GM19328 (cell line): ENCODE data around the gene XRCC5.
"Not testable (repeated sequence)": the region's sequence is repeated elsewhere in the genome, so short reads cannot be mapped to it uniquely, and the experiment has no call there.

ENCODE experiments used
- ATAC-seq: cut with Tn5 transposase; IDR thresholded peaks from one replicate; pipeline ENCODE4 v1.9.1; 2021; ENCODE audit warnings: mild to moderate bottlenecking, moderate library complexity; ENCODE audit not compliant: unreplicated experiment

The XRCC5 gene

GRCh38 chr2:216188559-216188850 is 79.4 kb downstream of the XRCC5 start:
- ATAC-seq, result no peak

- no peak for ATAC-seq
These were observed 79.8 kb downstream of the XRCC5 start for GRCh38 chr2:216188956-216189355.

GRCh38 chr2:216189410-216189809 is 80.3 kb downstream of the XRCC5 start:
- ATAC-seq, result no peak

- no peak for ATAC-seq
These were observed 83.0 kb downstream of the XRCC5 start for GRCh38 chr2:216192181-216192580.

- ATAC-seq, result no peak
These were observed 83.8 kb downstream of the XRCC5 start for GRCh38 chr2:216192931-216193330.

GRCh38 chr2:216194013-216194412 is 84.9 kb downstream of the XRCC5 start:
- no peak for ATAC-seq

GRCh38 chr2:216194561-216194960 is 85.4 kb downstream of the XRCC5 start:
- no peak for ATAC-seq

- ATAC-seq, result no peak
These were observed 86.4 kb downstream of the XRCC5 start for GRCh38 chr2:216195565-216196029.

GRCh38 chr2:216201692-216202306 is 92.7 kb downstream of the XRCC5 start:
- no peak for ATAC-seq

GRCh38 chr2:216202626-216203250 is 93.6 kb downstream of the XRCC5 start:
- ATAC-seq, result no peak

GRCh38 chr2:216205486-216205885 is 96.3 kb downstream of the XRCC5 start:
- no peak for ATAC-seq

- ATAC-seq, result peak; percentile 70
These were observed 97.0 kb downstream of the XRCC5 start for GRCh38 chr2:216206041-216206703.

- ATAC-seq, result no peak
These were observed 97.7 kb downstream of the XRCC5 start for GRCh38 chr2:216206821-216207220.

- ATAC-seq, result not testable (repeated sequence)
These were observed 99.5 kb downstream of the XRCC5 start for GRCh38 chr2:216208661-216209060.

- ATAC-seq, result no peak
These were observed 101.8 kb downstream of the XRCC5 start for GRCh38 chr2:216210701-216211540.

- no peak for ATAC-seq
These were observed 102.5 kb downstream of the XRCC5 start for GRCh38 chr2:216211614-216212145.

- no peak for ATAC-seq
These were observed 105.6 kb downstream of the XRCC5 start for GRCh38 chr2:216214768-216215167.

- no peak for ATAC-seq
These were observed 106.7 kb downstream of the XRCC5 start for GRCh38 chr2:216215658-216216390.

- no peak for ATAC-seq
These were observed 108.1 kb downstream of the XRCC5 start for GRCh38 chr2:216216951-216217903.
